IPS-15b (cell line): ENCODE data around the gene GDI1.

Experiments
- H3K27me3 ChIP-seq: one replicate; pipeline ENCODE4 v1.6.1; 2013; ENCODE audit warnings: low read length; ENCODE audit not compliant: control insufficient read depth, insufficient read depth
- H3K36me3 ChIP-seq: one replicate; pipeline ENCODE4 v1.6.1; 2013; ENCODE audit warnings: low read length; ENCODE audit not compliant: control insufficient read depth, insufficient read depth
- H3K4me1 ChIP-seq: one replicate; pipeline ENCODE4 v1.6.1; 2013; ENCODE audit warnings: mild to moderate bottlenecking, low read length; ENCODE audit not compliant: control insufficient read depth, insufficient read depth
- H3K4me3 ChIP-seq: one replicate; pipeline ENCODE4 v1.5.1; 2013; ENCODE audit warnings: low read depth, low read length
- H3K9ac ChIP-seq: one replicate; pipeline ENCODE4 v1.6.1; 2013; ENCODE audit warnings: low read depth, mild to moderate bottlenecking, low read length
- H3K9me3 ChIP-seq: one replicate; pipeline ENCODE4 v1.6.1; 2013; ENCODE audit warnings: mild to moderate bottlenecking, low read length; ENCODE audit not compliant: control insufficient read depth, insufficient read depth

GDI1 gene

DNA sequence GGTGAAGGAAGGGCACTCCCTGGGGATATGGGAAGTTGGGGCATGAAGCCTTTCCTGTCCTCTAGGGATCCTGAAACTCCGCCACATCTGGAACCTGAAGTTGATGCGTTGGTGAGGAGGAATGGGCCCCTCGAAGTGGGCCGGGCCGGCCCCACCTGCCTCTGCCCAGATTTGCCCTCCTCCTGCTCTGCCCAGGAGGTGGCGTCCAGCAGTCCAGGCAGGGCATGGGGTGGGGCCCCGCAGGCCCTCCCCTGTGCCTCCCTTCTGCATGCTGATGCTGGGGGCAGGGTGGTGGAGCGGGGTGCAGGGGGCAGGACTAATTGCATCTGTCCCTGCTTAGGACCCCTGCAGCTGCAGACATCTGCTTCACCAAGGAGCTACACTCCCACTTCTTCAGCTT lies 23.8 kb upstream of the GDI1 start:
- Histone ChIP-seq H3K36me3 (no peaks in the 10 kb centered on the region), H3K27me3 (no peaks in the 10 kb centered on the region), H3K9me3 (peaks cover 4% of the 10 kb centered on the region), H3K4me3 (no peak overlapping the region), H3K9ac (no peak overlapping the region), H3K4me1 (no peaks in the 10 kb centered on the region)

DNA sequence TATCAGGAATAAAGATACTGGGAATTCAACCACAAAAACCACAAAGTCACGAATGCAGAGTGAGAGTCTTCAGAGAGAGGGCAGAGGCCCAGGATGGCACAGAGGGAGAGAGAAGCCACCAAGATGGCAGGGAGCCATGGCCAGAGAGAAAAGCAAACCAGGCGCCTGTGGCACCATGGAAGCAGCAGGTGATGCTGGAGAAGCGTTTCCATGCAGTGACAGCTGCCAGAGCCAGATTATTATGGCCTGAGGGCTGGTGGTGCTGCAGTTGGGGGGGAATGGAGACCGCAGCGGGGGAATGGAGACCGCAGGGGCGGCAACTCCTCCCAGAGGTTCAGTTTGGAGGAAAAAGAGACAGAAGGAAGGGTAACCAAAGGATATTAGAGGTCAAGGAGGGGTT lies 19.8 kb upstream of the GDI1 start:
- no peak overlapping the region for H3K4me3 ChIP-seq
- H3K27me3 ChIP-seq, result no peaks in the 10 kb centered on the region
- H3K4me1 ChIP-seq, result no peaks in the 10 kb centered on the region
- no peak overlapping the region for H3K9ac ChIP-seq
- H3K9me3 ChIP-seq, result no peaks in the 10 kb centered on the region
- H3K36me3 ChIP-seq, result peaks cover 14% of the 10 kb centered on the region

DNA sequence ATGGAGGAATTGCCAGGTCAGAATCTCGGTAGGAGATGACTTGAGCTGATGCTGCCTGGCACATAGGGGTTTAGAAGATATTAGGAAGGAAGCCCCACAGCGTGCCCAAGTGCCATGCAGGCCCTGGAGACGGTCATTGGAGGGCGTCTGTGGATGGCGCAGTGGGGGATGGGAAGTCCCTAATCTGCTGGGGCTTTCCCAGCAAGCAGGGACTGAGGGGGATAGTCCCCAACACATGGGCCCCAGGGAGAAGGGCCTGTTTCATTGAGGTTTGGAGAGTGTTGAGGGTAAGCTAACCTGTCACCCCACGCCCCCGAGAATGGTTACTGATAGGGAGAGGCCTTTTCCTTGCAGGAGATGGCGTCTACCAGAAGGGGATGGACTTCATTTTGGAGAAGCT lies 17.8 kb upstream of the GDI1 start:
- H3K9ac ChIP-seq, result no peak overlapping the region
- no peak overlapping the region for H3K4me3 ChIP-seq

DNA sequence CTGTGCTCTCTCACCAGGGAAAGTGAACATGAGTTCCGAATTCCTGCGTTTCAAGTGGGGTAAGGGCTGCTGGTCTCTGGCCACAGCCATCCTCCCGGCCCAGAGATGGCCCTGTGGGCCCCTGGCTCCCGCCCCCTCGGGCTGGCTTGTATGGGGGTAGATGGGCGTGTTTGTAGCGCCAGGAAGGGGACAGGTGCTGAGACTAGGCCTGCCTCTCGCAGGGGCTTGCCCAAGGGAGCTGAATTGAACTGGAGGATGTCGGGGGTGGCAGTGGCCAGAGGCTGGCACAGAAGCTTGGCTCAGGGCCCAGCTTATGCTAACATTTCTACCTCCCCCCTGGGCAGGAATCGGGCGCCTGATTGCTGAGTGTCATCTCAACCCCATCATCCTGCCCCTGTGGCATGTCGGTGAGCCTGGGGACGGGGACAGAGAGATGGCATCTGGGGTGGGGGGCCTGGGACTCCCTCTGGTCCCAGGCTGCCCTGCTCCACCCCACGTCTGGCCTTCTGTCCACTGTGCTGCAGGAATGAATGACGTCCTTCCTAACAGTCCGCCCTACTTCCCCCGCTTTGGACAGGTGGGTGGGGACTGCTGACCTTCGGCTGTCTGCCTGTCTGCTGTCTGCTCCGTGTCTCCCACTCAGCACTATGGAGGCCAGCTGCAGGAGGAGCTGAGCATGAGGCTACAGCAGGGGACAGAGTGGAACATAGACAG lies 17.1 kb upstream of the GDI1 start:
- Histone ChIP-seq H3K27me3 (no peaks in the 10 kb centered on the region), H3K9ac (no peak overlapping the region), H3K36me3 (peaks cover 14% of the 10 kb centered on the region), H3K9me3 (no peaks in the 10 kb centered on the region), H3K4me1 (no peaks in the 10 kb centered on the region), H3K4me3 (no peak overlapping the region)

More for the DNA sequence above, 17.8 kb upstream of the GDI1 start:
- Histone ChIP-seq H3K4me1 (no peaks in the 10 kb centered on the region), H3K27me3 (no peaks in the 10 kb centered on the region), H3K9me3 (no peaks in the 10 kb centered on the region), H3K36me3 (peaks cover 14% of the 10 kb centered on the region)

DNA sequence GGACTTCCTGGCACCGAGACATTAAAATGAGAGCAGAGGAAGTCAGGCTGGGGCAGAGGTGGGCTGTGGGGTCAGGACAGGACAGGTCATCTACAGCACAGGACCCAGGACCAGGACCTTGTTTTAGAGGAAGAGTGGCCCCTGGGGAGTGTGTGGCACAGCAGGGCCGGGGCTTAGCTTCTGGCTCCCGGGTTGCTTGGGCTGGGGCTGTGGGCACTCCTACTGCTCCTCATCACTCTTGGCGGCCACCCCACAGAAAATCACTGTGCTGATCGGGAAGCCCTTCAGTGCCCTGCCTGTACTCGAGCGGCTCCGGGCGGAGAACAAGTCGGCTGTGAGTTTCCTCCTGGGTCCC lies 16.6 kb upstream of the GDI1 start:
- Histone ChIP-seq H3K4me1 (no peaks in the 10 kb centered on the region), H3K27me3 (no peaks in the 10 kb centered on the region), H3K36me3 (peaks cover 14% of the 10 kb centered on the region), H3K9me3 (no peaks in the 10 kb centered on the region), H3K9ac (no peak overlapping the region), H3K4me3 (no peak overlapping the region)

DNA sequence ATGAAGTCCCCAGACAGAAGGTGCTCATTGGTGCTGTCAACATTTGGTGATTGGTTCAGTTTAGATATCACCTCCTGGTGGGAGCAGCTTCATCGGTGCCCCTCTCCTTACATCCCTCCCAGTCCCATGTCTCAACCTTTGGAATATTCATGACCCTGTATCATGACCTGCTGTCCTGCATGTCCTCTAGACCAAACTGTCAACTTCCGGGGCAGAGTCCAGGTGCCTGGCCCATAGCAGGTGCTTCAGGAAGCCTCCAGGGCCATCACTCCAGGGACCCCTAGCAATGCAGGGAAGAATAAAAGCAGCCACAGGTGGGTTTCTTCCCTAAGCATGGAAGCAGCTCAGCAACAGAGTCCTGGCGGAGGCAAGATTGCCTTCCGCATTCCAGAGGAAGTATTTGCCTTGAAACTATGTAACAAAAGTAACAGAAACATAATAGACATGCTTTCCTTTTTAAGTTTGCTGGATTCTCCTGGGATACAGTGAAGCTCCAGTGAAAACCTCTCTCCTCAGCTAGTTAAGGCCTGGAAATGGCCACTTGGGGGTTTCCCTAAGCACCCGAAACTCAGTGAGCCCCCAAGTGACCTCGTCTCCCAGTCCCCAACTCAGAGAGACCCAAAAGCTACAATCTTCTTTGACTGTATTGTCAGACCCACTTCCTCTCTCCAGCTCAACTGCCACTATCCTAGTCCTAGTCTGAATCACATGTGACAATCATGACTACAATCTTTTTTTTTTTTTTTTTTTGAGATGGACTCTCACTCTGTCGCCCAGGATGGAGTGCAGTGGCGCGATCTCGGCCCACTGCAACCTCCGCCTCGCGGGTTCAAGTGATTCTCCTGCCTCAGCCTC lies 9.8 kb upstream of the GDI1 start:
- Histone ChIP-seq H3K4me3 (no peak overlapping the region), H3K4me1 (no peaks in the 10 kb centered on the region), H3K36me3 (peaks cover 6% of the 10 kb centered on the region), H3K27me3 (no peaks in the 10 kb centered on the region), H3K9ac (no peak overlapping the region), H3K9me3 (no peaks in the 10 kb centered on the region)

DNA sequence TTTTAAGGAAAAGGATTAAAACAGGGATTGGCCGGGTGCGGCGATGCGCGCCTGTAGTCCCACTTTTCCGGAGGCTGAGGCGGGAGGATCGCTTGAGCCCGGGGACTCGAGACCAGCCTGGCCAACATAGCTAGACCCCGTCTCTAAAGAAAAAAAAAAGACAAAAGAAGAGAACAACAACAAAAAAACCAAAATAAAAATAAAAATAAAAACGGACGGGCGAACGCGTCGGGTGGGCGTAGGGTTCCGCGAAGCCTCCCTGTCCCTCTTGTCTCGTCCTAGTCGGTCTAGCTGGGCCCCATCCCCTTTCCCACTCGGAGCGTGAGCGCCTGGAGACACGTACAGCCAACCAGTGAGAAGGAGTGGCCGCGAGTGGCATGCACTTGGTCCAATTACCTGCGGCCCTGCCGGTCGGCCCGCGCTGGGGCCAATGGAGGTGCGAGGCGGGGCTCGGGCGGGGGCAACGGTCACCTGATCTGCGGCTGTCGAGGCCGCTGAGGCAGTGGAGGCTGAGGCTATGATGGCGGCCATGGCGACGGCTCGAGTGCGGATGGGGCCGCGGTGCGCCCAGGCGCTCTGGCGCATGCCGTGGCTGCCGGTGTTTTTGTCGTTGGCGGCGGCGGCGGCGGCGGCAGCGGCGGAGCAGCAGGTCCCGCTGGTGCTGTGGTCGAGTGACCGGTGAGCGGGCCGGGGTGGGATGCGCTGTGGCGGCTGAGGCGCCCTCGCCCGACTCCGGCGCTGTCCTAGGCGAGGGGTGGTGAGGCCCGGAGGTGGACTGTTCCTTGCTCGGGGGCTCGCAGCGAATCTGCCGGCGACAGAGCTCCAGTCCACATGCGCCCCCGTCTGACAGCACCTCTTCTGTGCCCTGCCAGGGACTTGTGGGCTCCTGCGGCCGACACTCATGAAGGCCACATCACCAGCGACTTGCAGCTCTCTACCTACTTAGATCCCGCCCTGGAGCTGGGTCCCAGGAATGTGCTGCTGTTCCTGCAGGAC lies 8.5 kb upstream of the GDI1 start, which contains the start of gene ATP6AP1:
Gene ATP6AP1 (plus strand): TSS at position 502 of the 996 bp plus-strand sequence. CDS start 16 bp downstream, at position 518.
- Histone ChIP-seq H3K4me1 (no peaks in the 10 kb centered on the region), H3K9ac (no peak within 1 kb of the TSS), H3K9me3 (no peaks in the 10 kb centered on the region), H3K36me3 (peaks cover 11% of the 10 kb centered on the region), H3K4me3 (peak within 1 kb of the TSS; percentile 55), H3K27me3 (no peaks in the 10 kb centered on the region)

DNA sequence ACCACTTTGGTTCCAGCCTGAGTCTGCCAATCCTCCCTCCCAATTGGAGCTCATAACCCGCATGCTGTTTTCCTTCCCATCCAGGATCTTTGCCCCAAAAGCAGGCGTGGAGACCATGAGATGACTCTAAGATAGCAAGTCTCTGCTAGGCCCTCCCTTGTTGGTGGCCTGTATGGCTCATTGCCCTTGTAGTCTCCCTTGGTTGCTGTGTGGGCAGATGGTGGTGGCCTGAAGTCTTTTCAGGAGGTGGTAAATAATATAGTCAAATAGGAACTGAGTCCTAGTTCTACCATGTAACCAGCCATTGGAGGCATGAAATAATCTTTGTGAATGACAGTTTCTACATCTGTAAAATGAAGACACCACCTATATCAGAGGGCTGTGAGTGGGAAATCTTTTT lies 7.2 kb upstream of the GDI1 start:
- Histone ChIP-seq H3K4me3 (no peak overlapping the region), H3K27me3 (no peaks in the 10 kb centered on the region), H3K36me3 (peaks cover 11% of the 10 kb centered on the region), H3K4me1 (no peaks in the 10 kb centered on the region), H3K9ac (no peak overlapping the region), H3K9me3 (no peaks in the 10 kb centered on the region)

DNA sequence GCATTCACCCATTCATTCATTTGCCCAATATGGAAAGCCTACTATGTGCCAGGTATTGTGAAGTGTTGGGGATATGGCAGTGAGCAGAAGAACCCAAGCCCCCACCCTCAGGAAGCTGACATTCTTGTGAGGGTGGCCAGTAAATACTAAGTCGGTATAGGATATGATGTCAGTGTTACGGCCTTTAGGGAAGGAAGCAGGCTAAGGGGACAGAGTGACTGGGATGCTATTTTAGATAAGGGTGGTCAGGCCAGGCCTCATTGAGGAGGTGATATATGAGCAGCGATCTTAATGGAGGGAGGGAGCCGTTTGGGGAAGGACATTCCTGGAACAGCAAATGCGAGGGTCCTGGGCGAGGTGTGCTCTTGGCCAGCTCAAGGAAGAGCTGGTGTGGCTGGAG lies 6.5 kb upstream of the GDI1 start:
- Histone ChIP-seq H3K36me3 (peaks cover 15% of the 10 kb centered on the region), H3K4me1 (no peaks in the 10 kb centered on the region), H3K9me3 (no peaks in the 10 kb centered on the region), H3K9ac (no peak overlapping the region), H3K27me3 (no peaks in the 10 kb centered on the region), H3K4me3 (no peak overlapping the region)

DNA sequence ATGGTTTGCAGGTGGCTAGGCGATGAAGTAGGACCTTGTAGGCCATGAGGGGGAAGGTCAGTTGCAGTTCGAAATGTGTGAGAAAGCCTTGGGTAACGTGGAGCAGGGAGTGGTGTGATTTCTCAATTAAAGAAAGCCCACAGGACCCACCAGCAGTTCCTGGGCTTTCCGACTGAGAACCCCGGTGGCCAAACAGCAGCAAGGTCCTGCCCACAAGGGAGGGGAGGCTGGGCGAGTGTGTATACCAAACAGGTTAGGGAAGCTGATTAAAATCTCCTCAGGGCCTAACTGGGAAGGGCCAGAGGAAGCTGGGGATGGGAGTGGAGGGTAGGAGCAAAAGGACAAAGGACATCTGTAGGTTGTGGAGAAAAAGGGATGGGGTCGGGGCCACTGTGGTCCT lies 6.0 kb upstream of the GDI1 start:
- no peak overlapping the region for H3K4me3 ChIP-seq
- peaks cover 16% of the 10 kb centered on the region for H3K36me3 ChIP-seq
- no peaks in the 10 kb centered on the region for H3K4me1 ChIP-seq
- H3K9ac ChIP-seq, result no peak overlapping the region
- H3K27me3 ChIP-seq, result no peaks in the 10 kb centered on the region
- H3K9me3 ChIP-seq, result no peaks in the 10 kb centered on the region

DNA sequence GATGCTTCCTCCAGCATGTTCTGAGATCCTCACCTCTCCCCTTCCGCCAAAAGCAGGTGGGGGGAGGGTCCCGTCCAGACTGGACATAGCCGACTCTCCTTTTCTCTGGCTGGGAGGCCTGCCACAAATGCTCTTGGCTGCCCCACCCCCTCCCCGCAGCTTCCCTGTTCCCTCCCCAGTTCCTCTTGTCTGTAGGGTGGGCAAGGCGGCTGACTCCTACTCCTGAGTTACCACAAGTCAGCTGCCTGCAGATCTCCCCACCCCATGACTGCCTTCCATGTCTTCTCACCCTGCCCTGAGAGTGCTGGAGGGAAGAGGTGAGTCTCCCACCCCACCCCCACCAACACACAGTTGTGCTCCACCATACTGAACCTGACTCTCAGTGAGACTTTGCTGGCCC lies 5.6 kb upstream of the GDI1 start:
- no peaks in the 10 kb centered on the region for H3K27me3 ChIP-seq
- H3K36me3 ChIP-seq, result peaks cover 16% of the 10 kb centered on the region
- no peak overlapping the region for H3K4me3 ChIP-seq
- no peak overlapping the region for H3K9ac ChIP-seq
- no peaks in the 10 kb centered on the region for H3K9me3 ChIP-seq
- no peaks in the 10 kb centered on the region for H3K4me1 ChIP-seq
